K562 (cell line): Measurements from ENCODE around the gene ZDHHC18. TPM values are rescaled to one million over a fixed set of nuclear protein-coding genes. Genes with fewer than 3 reads are reported as not detected.

Source experiments
- ATAC-seq: fragments of 200-7000 bp; cut with Tn5 transposase; 3 replicates; pipeline ENCODE4 v1.9.1; 2020; ENCODE audit warnings: moderate library complexity
- BruUV-seq: library from RNA; stranded (reverse); fragments of 400-500 nt; replicated peaks from 2 replicates; lab custom pipeline; 2021; lab: Mats Ljungman, UMichigan
- CTCF ChIA-PET: fragments of 300-600 bp; formaldehyde crosslinking; extraction: SDS; loops from one replicate; lab custom pipeline; 2021; ENCODE audit warnings: low intra/inter-chr PET ratio; lab: Yijun Ruan, JAX
- POLR2A ChIA-PET: fragments of 300-600, 350-650 bp; sonication (Branson Sonifier 250); formaldehyde crosslinking; extraction: SDS; loops from one replicate; lab custom pipeline; 2021; ENCODE audit warnings: antibody characterized with exemption, inconsistent platforms; lab: Yijun Ruan, JAX
- DNase-seq, 4 experiments: peaks; one replicate each; pipeline versions ENCODE4 v3.0.0 to v3.0.0-alpha.2; 2011 to 2018; ENCODE audit warnings: low spot score in 3 of 4, mixed read lengths in 3 of 4; ENCODE audit errors: extremely low read depth in 1 of 4
- FAIRE-seq: peaks from 2 replicates; lab custom pipeline; 2011; peaks lifted over from hg19 to GRCh38; lab: Jason Lieb, UNC
- H2AFZ ChIP-seq: 2 replicates; pipeline ENCODE4 v1.6.0; 2011; ENCODE audit warnings: low read depth, low read length, control low read depth, inconsistent platforms
- H3K27ac ChIP-seq: fragments of 200-600 bp; 3 replicates; pipeline ENCODE4 v1.8.0; 2011; ENCODE audit warnings: low read depth, mild to moderate bottlenecking, control low read depth, inconsistent platforms, low read length, moderate library complexity, mixed read lengths; ENCODE audit errors: extremely low read depth
- H3K27me3 ChIP-seq, 2 experiments: fragments of 300-600 bp in 1 of 2; 2 replicates in 1 of 2; 3 replicates in 1 of 2; pipeline versions ENCODE4 v1.6.0 to v1.8.0; 2011; ENCODE audit warnings: inconsistent platforms in 2 of 2, low read length in 2 of 2, mild to moderate bottlenecking in 1 of 2, mixed read lengths in 1 of 2, moderate library complexity in 1 of 2; ENCODE audit not compliant: control insufficient read depth in 2 of 2, insufficient read depth in 2 of 2
- H3K36me3 ChIP-seq: fragments of 300-600 bp; 3 replicates; pipeline ENCODE4 v1.8.0; 2011; ENCODE audit warnings: mild to moderate bottlenecking, low read length, inconsistent platforms; ENCODE audit not compliant: control insufficient read depth, insufficient read depth
- H3K4me1 ChIP-seq, 2 experiments: fragments of 200-600 bp in 1 of 2; replicated peaks in 1 of 2; 2 replicates in 1 of 2; 3 replicates in 1 of 2; pipeline versions ENCODE4 v1.5.1 to v1.8.0; 2011; ENCODE audit warnings: inconsistent platforms in 2 of 2, low read length in 2 of 2, mild to moderate bottlenecking in 1 of 2, mixed read lengths in 1 of 2, moderate library complexity in 1 of 2; ENCODE audit not compliant: control insufficient read depth in 2 of 2, insufficient read depth in 2 of 2
- H3K4me2 ChIP-seq: 2 replicates; pipeline ENCODE4 v1.6.1; 2011; ENCODE audit warnings: low read length, control low read depth, inconsistent platforms, mixed read lengths; ENCODE audit not compliant: insufficient read depth
- H3K4me3 ChIP-seq: fragments of 200-600 bp; sonication (generic), shearing (Covaris generic); 2 replicates; pipeline ENCODE4 v1.5.1; 2016; ENCODE audit warnings: control low read depth, inconsistent platforms
- H3K79me2 ChIP-seq: fragments of 200-600 bp; 3 replicates; pipeline ENCODE4 v1.8.0; 2011; ENCODE audit warnings: low read length, inconsistent platforms; ENCODE audit not compliant: control insufficient read depth, insufficient read depth
- H3K9ac ChIP-seq, 2 experiments: 2 replicates each; pipeline versions ENCODE4 v1.6.0 to v1.6.1; 2011; ENCODE audit warnings: low read depth in 2 of 2, low read length in 2 of 2, control low read depth in 1 of 2, inconsistent platforms in 1 of 2, mild to moderate bottlenecking in 1 of 2, mixed read lengths in 1 of 2; ENCODE audit not compliant: insufficient read depth in 1 of 2
- H3K9me1 ChIP-seq: one replicate; pipeline ENCODE4 v1.6.0; 2011; ENCODE audit warnings: inconsistent platforms, mild to moderate bottlenecking, low read length, moderate library complexity; ENCODE audit not compliant: control insufficient read depth, insufficient read depth
- H3K9me3 ChIP-seq: replicated peaks from 2 replicates; pipeline ENCODE4 v1.5.1; 2011; ENCODE audit warnings: low read depth, low read length, inconsistent platforms; ENCODE audit not compliant: control insufficient read depth, insufficient read depth
- H4K20me1 ChIP-seq: replicated peaks from 2 replicates; pipeline ENCODE4 v1.6.1; 2011; ENCODE audit warnings: low read length, inconsistent platforms, mixed read lengths; ENCODE audit not compliant: control insufficient read depth, insufficient read depth
- DMBX1 ChIP-seq: fragments of 250-450 bp; sonication (Bioruptor Pico); IDR thresholded peaks from 2 replicates; pipeline ENCODE4 v1.8.0; 2022; ENCODE audit warnings: inconsistent platforms, mild to moderate bottlenecking, moderate library complexity, borderline replicate concordance
- POLR2G ChIP-seq: fragments of 200-400 bp; formaldehyde crosslinking; IDR thresholded peaks from 2 replicates; pipeline ENCODE4 v1.6.1; 2017; ENCODE audit warnings: low read depth, mild to moderate bottlenecking, antibody characterized with exemption, low read length, moderate library complexity
- WGBS: fragments of 100-300 bp; shearing (Covaris generic); methylation state at CpG from one replicate; pipeline ENCODE4 v1.1.6; 2016; ENCODE audit warnings: low coverage, mixed read lengths; ENCODE audit not compliant: insufficient coverage; ENCODE audit errors: missing lambda C conversion rate; 5-methylcytosine and 5-hydroxymethylcytosine counted together
- in situ Hi-C: fragments of 300-500 bp; cut with MboI; formaldehyde crosslinking; loops from 4 replicates; pipeline ENCODE4 v1.15.0; 2018; ENCODE audit warnings: inconsistent platforms, mixed read lengths
- intact Hi-C: fragments of 100-400 bp; cut with micrococcal nuclease; formaldehyde crosslinking; loops from 2 replicates; pipeline ENCODE4 v1.14.2; 2022
- polyA plus RNA-seq, 8 experiments: library from polyadenylated mRNA; depleted of rRNA in 4 of 8; stranded (reverse) in 5 of 8; unstranded in 3 of 8; fragments of >200 nt; fragmentation: Nextera tagmentation in 2 of 8; fragmentation: Illumina TruSeq in 1 of 8; extraction: Ambion mirVana in 2 of 8; extraction: Trizol in 1 of 8; gene quantifications; 2 replicates each; pipeline versions ENCODE4 v1.2.1 to v1.2.3, GENCODE V29; 2011 to 2014; ENCODE audit warnings: inconsistent platforms in 1 of 8, missing spikeins in 1 of 8
- total RNA-seq, 7 experiments: library from RNA; depleted of rRNA in 6 of 7; stranded (reverse); fragments of >200 nt in 6 of 7; fragmentation: Illumina TruSeq in 2 of 7; extraction: Trizol in 2 of 7; gene quantifications; 2 replicates each; pipeline versions ENCODE4 v1.2.1 to v1.2.3, GENCODE V29; 2011 to 2021; ENCODE audit warnings: low replicate concordance in 1 of 7

The ZDHHC18 gene
- total and polyA plus RNA-seq, 9 of the 15 experiments (the other 6 are each of a cell fraction or from before 2014, with no cell fraction given) = 0.42 to 35.6 (median 15.8) TPM

GRCh38 chr1:26856604-26857469, 30.3 kb downstream of the ZDHHC18 start:
- DNase-seq = no peak
- Histone ChIP-seq H3K4me1 (peaks cover 0 to 11% of the 10 kb centered on the region in 2 experiments; a peak in 3 of 5 replicates), H3K79me2 (no peaks in the 10 kb centered on the region), H3K36me3 (peaks cover 37% of the 10 kb centered on the region; the same call in 2 of the 3 replicates), H2AFZ (no peak overlapping the region), H4K20me1 (peaks cover 9% of the 10 kb centered on the region; the same call in 1 of the 2 replicates), H3K4me3 (no peak overlapping the region)
- FAIRE-seq = no peak
- intact Hi-C loops (no loop called here), in situ Hi-C loops (no loop called here)
- 70% methylated on average over 17 of the region's 21 CpGs for WGBS
- no TSS peak for BruUV-seq
- POLR2A ChIA-PET = interaction anchor here (0.9 kb wide), 1 partner anchor 8 kb away, joined by 3 read pairs; no protein-coding TSS in a partner anchor
- TF ChIP-seq POLR2G (peak; percentile 54), DMBX1 (CRISPR knock-in tag) (no peak)
- TF ChIP-seq, all 486 proteins: peak for 1
- Histone ChIP-seq H3K9me1 (peaks cover 8% of the 10 kb centered on the region), H3K27ac (no peak overlapping the region), H3K9ac (peak overlapping the region in 1 of 2 experiments; percentile 72; a peak in 2 of 4 replicates), H3K27me3 (no peaks in the 10 kb centered on the region), H3K4me2 (no peak overlapping the region), H3K9me3 (no peaks in the 10 kb centered on the region)
- CTCF ChIA-PET = no interaction called here
- ATAC-seq = no peak
